Stimulated activated CD4-positive, alpha-beta T cell treated with anti-CD3 and anti-CD28 coated beads, Interleukin-1b, Interleukin-23, amount 100 ng/mL, for 4 hours (primary cell): ENCODE results near the gene OIT3.
"Not testable (repeated sequence)": the region's sequence is repeated elsewhere in the genome, so short reads cannot be mapped to it uniquely, and the experiment has no call there.

Experiments used
- DNase-seq, 2 donors: peaks; one replicate each; pipeline ENCODE4 v3.0.0-alpha.2; 2020; ENCODE audit warnings: low read depth in 2 of 2

OIT3 gene

DNA sequence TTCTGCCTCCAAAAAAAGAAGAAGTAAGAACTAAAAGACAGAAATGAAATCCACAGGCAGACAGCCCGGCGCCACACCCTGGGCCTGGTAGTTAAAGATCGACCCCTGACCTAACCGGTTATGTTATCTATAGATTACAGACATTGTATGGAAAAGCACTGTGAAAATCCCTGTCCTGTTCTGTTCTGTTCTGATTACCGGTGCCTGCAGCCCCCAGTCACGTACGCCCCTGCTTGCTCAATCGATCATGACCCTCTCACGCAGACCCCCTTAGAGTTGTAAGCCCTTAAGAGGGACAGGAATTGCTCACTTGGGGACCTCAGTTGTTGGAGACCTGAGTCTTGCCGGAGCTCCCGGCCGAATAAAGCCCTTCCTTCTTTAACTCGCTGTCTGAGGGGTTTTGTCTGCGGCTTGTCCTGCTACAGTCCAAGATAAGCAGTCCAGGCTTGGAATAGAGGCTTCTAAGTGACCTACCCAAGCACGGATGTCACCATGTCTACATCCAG is 10.5 kb downstream of the OIT3 start:
- DNase-seq = not testable (repeated sequence)

- no peak for DNase-seq
These were observed 11.3 kb downstream of the OIT3 start for GRCh38 chr10:72904806-72905205.

GRCh38 chr10:72906446-72906845 is 12.9 kb downstream of the OIT3 start:
- DNase-seq = no peak

DNA sequence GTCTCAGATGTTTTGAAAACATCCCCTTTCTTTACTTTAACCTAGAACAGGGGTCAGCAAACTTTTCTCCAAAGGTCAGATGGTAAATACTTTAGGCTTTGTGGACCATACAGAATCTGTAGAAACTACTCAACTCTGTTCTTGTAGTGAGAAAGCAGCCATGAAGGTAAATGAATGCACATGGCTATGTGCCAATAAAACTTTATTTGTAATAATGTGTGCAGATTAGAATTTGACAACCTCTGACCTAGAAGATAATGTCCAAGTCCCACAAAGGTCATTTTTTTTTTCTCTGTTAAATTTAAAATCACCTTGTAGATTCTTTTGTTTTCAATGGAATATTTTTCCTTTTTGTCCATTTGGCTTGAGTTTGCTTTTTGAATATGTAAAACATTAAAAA is 17.2 kb downstream of the OIT3 start:
- no peak for DNase-seq

GRCh38 chr10:72911758-72912157 is 18.2 kb downstream of the OIT3 start:
- no peak for DNase-seq

DNA sequence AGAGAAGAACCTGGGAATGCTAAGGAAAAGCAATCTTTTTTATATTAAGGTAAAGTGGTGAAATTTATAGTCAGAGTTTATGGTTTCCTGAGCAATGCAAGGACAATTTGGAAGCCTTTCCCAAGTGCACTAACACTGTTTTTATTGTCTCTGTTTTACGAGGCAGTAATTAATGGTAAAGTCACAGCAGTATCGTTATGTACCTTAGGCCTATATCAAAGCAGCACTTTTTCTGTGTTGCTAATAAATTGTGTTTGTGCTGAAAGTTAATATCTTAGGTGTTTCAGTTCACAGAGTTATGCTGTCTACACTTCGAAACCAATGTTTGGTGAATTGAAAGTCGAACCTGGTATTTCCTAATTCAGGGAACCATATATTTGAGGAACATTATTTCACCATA is 19.2 kb downstream of the OIT3 start:
- no peak for DNase-seq

DNA sequence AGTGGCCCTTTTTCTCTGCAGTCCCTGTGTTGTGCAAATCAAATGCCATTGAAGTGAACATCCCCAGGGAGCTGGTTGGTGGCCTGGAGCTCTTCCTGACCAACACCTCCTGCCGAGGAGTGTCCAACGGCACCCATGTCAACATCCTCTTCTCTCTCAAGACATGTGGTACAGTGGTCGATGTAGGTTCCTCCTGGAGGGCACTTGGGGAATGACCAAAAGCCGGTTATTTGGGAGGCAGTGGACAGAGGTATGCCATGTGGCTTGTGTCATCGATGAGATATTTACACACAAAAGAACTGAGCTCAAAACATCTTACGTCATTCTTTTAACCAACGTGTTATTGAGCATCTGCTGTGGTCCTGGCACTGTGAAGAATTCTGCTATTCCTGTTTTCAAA is 19.7 kb downstream of the OIT3 start:
- DNase-seq = no peak

DNA sequence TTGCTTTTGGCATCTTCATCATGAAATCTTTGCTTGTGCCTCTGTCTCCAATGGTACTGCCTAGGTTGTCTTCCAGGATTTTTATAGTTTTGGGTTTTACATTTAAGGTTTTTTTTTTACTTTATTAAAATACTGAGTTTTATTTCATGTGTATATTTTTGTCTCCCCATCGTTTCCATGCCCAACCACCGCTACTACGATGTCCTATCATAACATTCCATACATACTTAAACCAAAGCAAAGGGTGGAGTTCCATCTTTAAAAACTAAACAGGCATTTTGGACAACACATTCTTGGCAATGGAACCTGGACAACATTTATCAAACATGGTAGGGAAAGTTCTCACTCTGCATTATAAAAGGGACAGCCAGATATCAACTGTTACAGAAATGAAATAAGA is 23.7 kb downstream of the OIT3 start:
- not testable (repeated sequence) for DNase-seq

- DNase-seq = not testable (repeated sequence)
These were observed 24.3 kb downstream of the OIT3 start for GRCh38 chr10:72917803-72918332.

GRCh38 chr10:72918352-72918751 is 24.8 kb downstream of the OIT3 start:
- DNase-seq = no peak

GRCh38 chr10:72921147-72921683 is 27.7 kb downstream of the OIT3 start:
- not testable (repeated sequence) for DNase-seq

DNA sequence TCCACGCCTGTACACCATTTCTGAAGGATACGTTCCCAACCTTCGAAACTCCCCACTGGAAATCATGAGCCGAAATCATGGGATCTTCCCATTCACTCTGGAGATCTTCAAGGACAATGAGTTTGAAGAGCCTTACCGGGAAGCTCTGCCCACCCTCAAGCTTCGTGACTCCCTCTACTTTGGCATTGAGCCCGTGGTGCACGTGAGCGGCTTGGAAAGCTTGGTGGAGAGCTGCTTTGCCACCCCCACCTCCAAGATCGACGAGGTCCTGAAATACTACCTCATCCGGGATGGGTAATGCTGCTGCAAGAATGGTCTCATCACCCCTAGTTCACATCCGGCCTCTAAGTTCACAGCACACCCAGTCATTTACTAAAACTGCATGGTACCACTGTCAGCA is 30.8 kb downstream of the OIT3 start:
- no peak for DNase-seq

DNA sequence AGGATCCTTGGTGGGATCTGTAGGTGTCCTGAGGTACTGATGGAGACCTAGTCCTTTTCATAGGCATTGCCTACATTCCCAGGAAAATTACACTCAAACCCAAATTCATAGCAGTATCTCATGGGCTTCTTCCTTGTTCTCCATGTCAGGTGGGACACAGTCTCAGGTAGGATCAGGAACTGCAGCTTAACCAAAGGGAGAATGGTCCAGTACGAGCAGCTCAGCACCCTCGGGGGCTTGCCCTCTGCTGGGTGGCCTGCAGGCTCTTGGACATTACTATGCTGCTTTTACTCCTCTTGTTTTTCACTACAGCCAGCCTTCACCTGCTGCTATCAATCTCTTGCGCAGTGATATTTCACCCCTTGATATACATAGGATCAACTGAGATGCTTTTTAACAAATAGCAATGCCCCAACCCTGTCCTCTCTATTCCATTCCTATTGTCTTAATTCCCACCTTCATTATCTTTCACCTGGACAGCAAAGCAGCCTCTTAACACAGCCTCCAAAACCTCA is 32.5 kb downstream of the OIT3 start:
- no peak for DNase-seq

DNA sequence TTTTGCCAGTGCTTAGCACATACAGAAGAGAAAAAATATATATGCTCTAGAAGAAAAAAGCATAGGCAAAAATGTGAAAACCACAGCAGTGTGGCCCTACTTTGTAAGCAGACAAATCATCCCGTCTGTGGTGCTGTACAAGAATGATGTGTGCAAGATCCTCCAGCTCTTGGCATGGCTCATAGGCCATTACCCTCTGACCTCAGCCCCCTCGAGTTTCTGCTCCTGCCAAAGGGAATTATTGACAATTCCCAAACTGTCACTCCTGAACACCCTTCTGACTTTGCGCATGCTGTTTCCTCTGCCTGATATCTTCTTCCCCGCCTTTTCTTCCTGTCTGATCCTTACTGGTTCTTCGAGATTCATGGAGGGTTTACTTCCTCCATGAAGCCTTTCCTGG is 33.9 kb downstream of the OIT3 start:
- no peak for DNase-seq

DNA sequence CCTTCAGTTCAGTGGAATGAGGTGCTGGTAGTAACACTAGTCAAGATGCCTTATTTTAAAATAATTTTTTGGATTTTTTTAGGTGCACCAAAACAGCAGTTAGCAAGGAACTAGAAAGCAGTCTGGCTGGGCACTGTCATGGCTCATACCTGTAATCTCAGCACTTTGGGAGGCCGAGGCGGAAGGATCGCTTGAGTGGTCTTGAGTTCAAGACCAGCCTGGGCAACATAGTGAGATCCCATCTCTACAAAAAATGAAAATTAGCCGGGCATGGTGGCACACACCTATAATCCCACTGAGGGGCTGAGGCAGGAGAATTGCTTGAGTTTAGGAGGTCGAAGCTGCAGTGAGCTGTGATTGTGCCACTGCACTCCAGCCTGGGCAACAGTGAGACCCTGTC is 35.3 kb downstream of the OIT3 start:
- no peak for DNase-seq

DNA sequence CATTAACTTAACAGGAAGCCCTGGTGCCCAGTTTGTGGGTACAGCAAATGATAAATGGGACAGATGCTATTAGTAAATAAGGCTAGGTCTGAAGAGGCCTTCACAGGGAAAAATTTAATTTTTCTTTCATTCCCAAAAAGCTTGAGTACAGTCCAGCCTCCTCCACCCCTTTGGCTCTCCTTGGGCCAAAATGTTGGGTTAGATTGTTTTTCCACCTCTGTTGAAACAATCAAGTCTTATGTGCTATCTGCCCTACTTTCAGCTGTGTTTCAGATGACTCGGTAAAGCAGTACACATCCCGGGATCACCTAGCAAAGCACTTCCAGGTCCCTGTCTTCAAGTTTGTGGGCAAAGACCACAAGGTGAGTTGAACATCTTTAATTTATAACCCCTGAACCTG is 36.7 kb downstream of the OIT3 start:
- DNase-seq = no peak

DNA sequence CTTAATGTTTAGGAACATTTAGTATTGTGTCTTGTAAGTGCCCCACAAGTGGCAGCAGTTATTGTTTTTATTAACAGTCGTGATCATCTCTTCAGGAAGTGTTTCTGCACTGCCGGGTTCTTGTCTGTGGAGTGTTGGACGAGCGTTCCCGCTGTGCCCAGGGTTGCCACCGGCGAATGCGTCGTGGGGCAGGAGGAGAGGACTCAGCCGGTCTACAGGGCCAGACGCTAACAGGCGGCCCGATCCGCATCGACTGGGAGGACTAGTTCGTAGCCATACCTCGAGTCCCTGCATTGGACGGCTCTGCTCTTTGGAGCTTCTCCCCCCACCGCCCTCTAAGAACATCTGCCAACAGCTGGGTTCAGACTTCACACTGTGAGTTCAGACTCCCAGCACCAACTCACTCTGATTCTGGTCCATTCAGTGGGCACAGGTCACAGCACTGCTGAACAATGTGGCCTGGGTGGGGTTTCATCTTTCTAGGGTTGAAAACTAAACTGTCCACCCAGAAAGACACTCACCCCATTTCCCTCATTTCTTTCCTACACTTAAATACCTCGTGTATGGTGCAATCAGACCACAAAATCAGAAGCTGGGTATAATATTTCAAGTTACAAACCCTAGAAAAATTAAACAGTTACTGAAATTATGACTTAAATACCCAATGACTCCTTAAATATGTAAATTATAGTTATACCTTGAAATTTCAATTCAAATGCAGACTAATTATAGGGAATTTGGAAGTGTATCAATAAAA is 38.9 kb downstream of the OIT3 start:
- no peak for DNase-seq

DNA sequence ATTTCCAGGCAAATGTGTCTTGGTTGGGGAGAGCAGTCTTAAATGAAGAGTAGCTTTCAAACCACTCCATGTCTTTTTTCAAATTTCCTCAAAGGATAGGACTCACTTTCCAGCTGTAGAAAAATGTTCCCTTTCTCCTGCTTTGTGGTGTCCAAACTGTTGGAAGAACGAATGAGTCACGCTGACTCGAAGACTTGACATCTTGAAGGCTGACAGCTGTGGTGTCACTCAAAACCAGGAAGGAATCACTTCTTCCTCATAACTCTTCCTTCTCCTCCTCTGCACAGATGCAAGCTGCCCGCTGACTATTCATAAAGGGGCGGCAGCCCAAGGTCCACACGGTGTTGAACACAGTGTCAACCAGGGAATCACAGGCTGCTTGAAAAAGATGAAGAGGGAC is 41.8 kb downstream of the OIT3 start:
- no peak for DNase-seq

- no peak for DNase-seq
These were observed 50.1 kb downstream of the OIT3 start for GRCh38 chr10:72943498-72944234.

DNA sequence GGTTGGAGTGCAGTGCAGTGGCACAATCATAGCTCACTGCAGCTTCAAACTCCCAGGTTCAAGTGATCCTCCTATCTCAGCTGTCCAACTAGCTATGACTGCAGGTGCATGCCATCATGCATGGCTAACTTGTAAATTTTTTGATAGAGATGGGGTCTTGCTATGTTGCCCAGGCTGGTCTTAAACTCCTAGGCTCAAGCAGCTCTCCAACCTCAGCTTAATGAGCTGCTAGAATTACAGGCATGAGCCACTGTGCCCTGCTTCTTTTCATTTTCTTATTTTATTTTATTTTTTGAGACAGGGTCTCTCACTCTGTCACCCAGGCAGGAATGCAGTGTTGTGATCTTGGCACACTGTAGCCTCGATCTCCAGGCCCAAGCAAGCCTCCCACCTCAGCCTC is 53.4 kb downstream of the OIT3 start:
- DNase-seq = no peak

- DNase-seq = no peak
These were observed 55.2 kb downstream of the OIT3 start for GRCh38 chr10:72948762-72949161.

DNA sequence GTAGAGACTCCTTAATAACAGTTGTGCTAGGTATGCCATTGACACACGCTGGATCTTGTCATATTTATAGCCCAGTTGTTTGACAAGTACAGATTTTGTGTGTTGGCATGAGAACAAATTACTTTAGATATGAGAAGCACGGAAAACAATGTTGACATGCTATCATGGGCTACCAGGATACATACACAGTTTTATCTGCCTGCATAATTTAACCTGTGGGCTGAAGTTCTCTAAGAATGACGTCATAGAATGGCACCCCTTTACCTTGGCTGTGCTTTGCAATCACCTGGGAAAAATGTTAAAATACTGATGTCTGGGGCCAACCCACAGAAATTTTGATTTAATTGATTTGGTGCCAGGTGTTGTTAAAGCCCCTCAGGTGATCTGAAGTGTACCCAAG is 58.2 kb downstream of the OIT3 start:
- DNase-seq = no peak
